DMS153 treated with DMSO at 0.1 percent for 48 hours (cell line): ENCODE results near the gene PRADC1.

ENCODE experiments used
- DNase-seq: peaks from one replicate; lab custom pipeline; 2025; ENCODE audit not compliant: unreplicated experiment; lab: John Stamatoyannopoulos, UW

Gene PRADC1

DNA sequence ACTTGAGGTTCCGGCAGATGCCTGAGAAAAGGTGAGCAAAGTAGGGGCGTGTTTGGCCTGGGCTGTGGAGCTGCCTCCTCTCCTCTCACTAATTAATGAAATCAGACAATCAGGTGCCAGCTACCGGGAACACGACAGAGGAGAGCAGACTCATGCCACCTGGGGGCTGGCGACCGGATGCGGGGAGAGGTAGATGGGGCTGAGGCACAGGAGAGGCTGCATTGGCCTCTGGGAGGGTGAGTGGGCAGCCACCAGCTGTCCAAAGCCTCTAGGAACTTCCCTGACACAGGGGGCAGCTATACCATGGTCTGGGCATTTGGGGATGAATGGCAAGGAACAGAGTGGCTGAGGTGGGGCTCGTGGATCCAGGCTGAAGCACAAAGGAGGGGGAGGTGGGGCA, 26.2 kb upstream of the PRADC1 start:
- no peak for DNase-seq

DNA sequence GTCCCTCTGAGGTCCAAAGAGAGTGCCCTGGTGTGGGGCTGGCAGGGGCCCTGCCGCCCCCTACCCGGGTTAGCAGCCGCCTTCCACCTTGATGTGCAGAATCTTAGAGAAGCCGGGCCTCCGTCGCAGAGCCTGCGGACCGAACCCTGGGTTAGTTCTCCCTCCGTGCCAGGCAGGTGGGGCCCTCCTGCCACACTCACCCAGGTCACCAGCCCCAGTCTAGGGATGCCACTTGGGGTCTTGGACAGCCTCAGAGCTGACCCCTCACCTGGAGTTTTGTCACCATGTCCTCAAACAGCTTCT, 25.8 kb upstream of the PRADC1 start:
- no peak for DNase-seq

DNA sequence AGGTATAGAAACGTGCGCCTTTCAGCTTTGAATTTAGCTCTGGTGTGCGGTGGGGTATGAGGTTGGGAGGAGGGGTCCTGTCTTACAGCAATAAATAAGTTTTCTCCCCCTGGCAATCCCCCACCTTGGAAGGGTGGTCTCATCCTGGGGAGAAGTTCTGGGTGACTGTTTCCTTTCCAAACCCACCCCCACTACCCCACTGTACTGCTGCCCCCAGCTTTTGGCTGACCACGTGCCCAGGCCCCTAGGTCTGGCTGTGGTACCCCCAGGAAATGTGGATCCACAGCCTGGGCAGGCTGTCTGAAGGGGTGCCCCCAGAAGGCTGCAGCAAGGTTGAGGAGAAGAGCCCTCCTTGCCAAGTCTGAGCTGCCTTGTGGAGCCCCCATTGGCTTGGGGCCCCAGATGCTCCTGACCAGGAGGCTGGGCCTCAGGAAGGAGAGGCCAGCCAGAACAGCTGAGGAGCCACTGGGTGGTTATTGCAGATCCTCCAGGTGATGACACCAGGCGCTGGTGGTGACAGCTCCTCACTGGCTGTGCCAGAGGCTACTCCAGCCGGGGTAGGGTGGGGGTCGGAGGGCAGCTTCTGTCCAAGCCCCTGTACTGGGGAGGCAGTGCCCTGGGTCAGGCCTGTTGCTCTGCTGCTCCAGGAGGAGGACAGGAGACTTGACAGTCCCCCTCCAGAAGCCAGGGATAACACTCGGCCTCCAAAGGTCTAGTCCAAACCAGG, 25.3 kb upstream of the PRADC1 start:
- no peak for DNase-seq

DNA sequence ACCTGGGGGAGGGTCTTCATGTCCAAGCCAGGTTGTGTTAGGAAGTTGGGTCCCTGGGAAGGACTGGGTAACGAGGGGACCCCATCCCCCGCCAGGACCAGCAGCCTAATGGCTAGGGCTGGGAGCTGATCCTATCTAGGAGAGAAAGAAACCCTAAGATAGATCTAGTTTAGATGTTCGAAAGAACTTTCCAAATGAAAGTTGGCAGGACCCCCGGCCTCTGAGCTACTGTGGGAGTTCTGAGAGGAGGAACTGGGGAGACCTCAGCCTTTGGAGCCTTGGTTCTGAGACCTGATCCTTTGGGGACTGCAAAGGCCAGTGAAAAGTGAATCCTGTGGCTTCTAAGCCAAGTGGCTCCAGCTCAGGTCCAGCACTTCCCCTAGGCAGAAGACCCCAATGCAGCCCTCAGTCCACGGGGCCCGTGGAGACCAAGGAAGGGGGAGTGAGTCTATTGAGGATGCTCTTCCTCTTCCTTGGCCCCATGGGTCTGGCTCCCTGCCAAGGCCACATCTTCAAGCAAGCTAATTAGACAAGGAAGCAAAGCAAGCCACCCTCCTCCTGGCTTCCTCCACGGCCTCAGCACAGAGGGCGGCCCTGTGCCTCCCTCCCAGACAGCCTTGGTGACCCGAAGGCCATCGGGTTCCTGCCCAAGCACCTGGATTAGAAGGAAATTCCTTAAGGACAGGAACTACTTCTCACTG, 24.5 kb upstream of the PRADC1 start:
- DNase-seq = no peak

DNA sequence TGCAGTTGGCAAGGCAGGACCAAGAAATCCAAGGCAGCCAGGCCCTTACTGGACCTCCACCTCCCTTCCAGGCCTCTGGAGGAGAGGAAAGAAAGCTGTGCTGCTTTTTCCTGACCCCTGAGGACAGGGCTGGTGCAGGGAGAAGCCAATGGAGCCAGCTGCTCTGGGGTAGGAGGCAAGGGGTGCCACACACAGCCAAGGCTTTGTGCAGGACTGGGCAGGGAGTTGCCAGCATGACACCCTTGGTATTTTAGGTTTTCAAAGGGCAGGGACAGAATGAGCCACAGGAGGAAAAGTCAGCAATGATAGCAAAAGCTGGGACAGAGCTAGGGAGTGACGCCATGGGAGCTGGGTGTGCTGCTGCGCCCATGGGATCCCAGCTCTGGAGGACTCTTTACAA, 24.0 kb upstream of the PRADC1 start:
- no peak for DNase-seq

DNA sequence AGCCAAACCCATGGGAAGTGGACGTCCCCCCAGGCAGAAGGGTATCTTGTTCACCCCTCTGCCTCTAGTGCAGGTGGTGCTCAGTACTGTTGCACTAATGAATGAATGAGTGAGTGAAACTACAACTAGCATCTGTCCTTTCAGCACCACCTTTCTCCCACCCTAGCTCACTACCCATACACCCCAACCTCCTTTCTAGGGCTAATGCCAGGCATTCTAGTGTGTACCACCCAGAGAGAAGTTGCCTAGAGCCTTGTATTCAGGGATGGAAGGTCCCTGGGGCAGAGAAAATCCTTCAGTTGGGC, 23.5 kb upstream of the PRADC1 start:
- no peak for DNase-seq

DNA sequence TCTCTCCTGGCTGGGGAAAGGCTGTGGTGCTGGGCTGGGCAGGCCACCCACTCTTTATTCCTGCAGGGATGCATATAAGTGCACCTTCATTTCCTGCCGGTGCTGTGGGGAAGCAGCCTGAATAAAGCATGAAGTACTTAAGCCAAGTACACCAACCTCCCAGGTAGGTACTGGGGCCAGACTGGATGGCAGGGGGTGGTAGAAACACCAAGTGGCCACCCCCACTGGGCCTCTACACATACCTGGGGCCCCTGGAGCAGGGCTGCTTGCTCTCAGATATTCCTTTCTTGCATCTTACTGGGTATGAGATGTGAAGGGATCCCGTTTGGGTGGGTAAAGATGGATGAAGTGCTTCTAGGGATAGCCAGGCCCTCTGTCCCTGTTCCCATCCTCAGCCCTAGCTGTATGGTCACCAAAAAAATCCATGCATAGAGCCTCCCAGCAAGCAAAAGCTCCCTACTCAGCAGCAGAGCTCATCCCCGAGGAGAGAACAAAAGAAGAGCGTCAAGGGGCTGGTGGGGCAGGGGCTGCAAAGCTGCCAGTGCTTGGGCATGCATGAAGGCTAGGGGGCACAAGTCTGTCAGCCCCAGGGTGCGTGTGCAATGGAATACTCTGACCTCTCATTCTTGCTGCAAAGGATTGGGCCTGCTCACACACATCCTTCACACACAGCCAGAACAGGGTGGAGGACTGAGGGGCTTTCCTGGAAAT, 23.0 kb upstream of the PRADC1 start:
- DNase-seq = no peak

DNA sequence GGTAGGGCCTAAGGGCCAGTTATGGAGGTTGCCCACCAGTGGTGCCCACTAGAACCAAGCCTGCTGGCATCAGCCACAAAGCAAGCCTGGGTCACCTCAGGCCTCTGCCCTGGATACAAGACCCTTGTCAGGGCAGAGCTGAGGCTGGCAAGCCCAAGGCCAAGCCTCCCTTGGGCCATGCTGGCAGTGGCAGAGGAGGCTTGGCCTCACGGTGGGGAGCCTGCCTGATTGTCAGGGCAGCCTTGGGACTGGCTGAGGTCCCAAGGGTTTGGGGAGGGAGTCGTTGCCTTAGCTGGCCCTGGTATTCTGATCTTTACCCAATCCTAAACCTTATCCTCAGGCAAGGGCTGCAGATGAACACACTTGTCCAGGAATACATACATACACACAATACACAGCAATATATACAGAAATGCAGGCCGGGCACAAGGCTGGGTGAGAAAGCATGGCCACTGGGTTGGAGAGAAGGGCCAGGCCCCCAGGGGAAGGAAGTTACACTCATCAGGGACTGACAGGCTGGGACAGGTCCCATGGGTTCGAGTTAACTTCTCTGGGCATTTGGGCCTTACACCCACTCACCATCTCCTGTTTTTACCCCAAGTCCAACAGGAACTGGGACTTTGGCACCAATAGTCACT, 22.1 kb upstream of the PRADC1 start:
- DNase-seq = no peak

DNA sequence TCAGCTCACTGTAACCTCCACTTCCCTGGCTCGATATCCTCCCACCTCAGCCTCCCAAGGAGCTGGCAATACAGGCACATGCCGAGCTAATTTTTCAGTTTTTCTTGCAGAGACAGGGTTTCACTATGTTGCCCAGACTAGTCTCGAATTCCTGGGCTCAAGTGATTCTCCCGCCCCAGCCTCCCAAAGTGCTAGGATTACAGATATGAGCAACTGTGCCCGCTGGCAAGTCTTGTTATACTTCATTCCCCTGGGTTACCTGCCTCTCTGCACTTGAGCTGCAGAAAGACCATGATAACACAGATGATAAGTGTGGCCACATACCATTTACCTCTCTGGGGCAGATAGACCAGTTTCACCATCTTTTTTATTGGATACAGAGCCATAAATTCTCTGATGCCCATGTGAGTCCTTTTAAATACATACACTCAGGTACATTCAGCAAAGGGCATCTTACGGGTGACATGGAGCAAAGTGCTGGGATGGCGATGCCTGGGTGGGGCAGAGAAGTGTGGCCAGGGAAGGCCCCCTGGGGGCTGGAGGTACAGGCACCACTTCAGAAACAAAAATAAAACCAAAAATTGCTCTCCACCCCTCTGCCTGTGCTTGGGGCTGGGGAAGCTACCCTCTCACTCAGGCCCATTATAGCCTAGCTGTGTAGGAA, 21.4 kb upstream of the PRADC1 start:
- no peak for DNase-seq

DNA sequence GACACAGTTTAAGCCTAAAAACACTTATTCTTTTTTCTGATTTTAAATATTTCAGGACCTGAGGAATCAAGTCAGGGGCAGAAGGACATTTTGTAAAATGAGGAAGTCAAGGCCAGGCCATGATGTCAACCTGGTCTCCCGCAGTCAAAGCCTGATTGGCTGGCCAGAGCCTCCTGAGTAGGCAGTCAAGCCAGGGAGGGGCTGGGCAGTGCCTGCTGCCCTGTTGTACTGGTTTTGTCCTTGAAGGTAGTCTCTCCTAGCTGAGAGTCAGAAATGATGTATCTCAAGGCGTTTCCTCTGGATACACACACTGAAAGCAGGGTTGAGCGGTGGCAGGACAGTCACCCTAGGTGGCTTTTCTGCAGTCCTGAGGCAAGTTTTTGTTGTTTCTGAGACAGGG, 20.9 kb upstream of the PRADC1 start:
- no peak for DNase-seq

DNA sequence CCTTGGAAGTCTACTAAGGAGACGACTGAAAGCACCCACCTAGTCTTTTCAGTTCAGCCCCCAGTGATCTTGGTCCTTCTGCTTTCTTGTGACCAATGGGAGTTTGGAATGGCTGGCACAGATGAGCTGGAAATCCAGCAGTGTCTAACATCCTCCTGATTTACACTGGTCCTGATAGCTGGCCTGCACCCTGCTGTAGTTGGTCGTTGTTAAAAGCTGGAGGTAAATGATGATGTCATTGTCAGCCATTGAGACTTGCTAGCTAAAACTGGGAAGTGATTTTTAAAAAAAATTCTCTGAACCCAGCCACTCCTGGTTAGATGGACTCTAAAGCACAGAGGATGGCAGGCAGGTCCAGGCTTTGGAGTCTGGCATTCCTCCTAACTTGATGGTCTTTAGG, 20.4 kb upstream of the PRADC1 start:
- no peak for DNase-seq

DNA sequence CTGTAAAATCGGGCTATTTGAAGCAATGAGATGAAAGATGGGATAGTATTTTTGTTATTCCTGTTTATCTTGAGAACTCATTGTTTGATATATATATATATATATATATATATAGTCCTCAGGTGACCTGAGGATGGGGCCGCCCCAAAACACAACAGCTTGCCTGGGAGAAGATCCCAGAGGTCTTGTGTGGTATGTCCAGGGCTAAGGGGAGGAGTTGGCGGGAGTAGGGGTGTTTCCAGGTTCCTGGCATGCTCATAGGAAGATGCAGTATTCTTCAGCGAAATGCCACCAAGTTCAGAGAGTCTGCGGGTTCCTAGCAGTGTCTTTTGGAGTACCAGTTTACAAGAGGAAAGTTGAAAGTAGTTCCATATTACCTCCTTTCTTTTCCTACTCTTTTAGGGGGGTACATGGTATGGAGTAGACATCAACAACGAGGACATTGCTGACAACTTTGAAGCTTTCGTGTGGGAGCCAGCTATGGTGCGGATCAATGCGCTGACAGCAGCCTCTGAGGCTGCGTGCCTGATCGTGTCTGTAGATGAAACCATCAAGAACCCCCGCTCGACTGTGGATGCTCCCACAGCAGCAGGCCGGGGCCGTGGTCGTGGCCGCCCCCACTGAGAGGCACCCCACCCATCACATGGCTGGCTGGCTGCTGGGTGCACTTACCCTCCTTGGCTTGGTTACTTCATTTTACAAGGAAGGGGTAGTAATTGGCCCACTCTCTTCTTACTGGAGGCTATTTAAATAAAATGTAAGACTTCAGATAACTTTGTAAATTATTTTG, 19.4 kb upstream of the PRADC1 start:
- no peak for DNase-seq

DNA sequence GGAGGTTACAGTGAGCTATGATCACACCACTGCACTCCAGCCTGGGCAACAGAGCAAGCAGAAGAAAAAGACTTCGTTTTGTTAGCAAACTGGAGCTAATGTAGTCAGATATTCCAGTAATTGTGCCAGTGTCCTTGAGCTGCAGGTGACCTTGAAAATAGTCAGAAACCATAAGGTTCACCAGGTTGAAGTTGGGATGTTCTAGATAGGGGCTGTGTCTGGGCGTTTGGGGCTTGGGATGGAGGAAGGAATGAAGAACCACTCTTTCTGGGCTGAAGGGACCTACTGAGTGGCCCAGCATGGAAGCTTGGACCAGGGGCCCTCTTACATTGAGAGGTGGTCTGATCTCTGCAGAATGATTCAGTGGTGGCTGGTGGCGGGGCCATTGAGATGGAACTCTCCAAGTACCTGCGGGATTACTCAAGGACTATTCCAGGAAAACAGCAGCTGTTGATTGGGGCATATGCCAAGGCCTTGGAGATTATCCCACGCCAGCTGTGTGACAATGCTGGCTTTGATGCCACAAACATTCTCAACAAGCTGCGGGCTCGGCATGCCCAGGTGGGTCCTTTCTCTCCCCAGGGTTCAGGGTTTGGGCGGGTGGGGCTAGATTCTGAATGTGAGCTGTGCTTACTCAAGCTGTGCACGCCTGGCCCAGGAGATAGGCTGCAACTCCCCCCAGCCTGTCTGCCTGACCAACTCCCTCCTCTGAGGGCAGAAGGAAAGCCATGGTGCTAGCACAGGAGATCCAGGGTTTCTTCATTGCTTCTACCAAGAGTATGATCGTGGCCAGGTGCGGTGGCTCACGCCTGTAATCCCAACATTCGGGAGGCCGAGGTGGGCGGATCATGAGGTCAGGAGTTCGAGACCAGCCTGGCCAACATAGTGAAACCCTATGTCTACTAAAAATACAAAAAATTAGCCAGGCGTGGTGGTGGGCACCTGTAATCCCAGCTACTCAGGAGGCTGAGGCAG, 18.1 kb upstream of the PRADC1 start:
- DNase-seq = no peak

DNA sequence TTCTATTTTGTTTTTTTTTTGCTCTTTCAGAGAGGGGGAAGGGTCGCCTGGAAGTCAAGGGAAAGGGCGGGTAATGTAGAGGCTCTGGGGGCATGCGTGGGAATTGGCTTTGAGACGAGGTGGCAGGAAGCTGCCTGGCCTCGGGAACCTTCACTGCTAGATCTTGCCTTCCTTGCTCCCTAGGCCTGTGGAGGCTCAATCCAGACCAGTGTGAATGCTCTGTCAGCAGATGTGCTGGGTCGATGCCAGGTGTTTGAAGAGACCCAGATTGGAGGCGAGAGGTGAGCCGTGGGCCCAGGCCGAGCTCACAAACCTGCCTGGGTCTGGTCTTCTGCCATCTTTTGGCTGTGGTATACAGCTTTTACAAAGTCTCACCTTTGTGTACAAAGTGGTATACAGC, 16.6 kb upstream of the PRADC1 start:
- DNase-seq = no peak

DNA sequence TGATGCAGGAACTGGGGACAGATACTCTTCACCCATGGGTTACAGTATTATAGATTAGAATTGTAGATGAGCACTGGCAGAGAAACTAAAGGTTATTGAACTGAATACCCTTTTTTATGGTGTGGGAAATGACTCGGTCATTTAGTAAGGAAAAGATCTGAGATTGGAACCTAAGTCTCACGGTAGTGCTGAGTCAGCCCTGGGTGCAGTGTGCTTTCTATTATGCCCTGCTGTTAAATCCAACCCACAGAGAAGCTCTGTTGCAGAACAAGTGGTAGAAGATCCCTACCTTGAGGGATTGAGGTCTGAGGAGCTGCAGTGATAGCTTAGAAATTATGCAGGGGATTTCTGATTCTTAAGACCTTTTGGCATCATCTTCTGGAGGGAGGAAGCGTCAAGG, 13.8 kb upstream of the PRADC1 start:
- no peak for DNase-seq

DNA sequence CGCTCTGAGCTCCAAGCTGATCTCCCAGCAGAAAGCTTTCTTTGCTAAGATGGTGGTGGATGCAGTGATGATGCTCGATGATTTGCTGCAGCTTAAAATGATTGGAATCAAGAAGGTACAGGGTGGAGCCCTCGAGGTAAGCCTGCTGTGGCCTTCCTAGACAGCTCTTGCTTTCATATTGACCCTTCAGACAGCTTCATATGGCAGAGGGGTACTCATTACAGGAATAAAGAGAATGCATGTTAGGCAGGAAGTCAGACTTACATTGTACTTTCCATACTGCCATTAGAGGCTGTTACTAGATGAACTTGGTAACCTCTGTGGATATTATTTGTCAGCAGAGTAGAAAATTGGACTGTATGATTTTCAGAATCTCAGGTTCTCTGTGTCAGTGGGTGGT, 11.5 kb upstream of the PRADC1 start:
- no peak for DNase-seq

DNA sequence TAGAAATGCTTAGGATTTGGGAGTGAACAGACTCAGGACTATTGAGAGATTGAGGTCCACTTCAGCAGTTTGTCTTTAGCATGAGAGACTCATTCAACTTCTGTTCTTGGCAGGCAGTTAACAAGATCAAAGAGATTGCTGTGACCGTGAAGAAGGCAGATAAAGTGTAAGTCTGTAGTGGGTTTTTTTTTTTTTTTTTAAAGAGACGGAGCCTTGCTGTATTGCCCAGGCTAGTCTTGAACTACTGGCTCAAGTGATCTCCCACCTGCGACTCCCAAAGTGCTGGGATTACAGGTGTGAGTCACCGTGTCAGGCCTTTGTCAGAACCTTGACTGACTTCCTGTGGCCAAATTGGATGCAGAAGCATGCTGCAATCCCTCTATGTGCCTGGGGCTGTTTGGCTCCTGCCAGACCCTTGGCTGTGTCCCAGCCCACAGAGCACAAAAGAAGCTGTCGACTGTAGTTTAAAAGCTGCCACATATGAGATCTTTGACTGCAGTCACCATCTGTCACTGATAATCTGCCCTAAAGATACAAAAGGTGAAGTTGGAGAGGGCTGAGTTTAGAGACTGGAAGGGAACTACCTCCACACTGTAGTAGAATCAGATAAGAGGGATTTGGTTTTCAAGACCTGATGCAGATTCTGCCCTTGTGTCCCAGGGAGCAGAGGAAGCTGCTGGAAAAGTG, 11.0 kb upstream of the PRADC1 start:
- no peak for DNase-seq

DNA sequence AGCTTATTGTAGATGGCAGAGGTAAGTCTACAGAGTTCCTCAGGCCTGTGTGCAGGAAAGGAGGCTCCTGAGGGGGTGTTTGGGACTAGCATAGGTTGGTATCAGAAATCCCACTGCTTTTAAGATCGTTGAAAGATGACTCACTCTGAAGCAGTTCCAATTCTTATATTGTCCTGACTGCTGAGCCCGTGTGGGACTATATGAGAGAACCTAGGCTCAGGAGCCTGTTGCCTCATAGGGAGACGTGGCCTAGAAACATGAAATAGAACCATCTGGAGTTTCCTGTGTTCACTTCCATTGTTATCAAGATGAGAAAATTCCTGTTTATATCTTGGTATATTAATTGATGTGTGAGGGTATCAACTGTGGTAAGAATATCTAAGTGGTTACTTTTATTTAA, 6.7 kb upstream of the PRADC1 start:
- DNase-seq = no peak

DNA sequence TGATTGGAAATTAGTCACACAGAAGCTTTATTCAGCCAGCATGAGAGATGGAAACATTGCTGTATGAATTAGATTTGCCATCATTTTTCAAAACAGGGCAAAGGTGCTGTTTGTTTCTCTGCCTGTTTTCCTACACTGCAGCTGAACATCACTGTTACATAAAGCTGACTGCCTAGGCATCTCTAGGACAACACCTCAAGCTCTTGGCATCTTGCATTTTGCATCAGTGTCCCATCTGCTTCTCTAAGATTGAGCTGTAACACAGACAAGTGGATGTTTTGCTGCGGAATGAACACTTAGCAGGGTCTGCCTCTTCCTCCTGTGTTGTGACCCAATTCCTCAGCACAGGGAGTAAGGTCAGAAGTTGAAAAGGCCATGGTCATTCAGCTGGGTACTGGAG, 5.9 kb upstream of the PRADC1 start:
- no peak for DNase-seq
